ENCODE data around the gene DNAH1. TPM values are rescaled to one million over a fixed set of nuclear protein-coding genes. Genes with fewer than 3 reads are reported as not detected.

The DNAH1 gene
- total RNA-seq, 4 donors from 2014 or later = 12.0 to 26.1 (median 15.5) TPM

DNA sequence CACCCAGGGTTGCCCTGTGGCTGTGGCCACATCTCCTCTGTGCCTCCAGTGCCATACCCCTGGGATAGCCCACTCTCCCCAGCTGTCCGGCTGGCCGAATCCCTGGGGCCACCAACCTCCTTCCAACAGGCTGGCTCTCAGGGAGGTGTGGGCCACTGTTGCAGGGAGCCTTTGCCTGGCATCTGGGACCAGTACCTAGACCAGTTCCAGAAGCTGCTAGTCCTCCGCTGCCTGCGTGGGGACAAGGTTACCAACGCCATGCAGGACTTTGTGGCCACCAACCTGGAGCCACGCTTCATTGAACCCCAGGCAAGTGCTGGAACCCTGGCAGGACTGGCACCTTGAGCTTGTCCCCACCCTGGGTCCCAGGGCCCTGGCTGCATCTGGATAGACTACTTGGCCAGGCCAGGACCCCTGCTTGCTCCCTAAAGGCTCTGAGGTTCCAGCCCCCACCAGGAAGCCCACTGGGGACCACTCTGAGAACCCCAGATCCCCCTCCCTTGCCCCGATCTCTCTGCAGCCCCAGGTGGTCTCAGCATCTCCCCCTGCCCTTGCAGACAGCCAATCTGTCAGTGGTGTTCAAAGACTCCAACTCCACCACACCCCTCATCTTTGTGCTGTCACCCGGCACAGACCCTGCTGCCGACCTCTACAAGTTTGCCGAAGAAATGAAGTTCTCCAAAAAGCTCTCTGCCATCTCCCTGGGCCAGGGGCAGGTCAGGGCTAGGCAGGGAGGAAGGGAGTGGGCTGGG is 78.8 kb downstream of the DNAH1 start:
- DNase-seq (ENCODE audit: low spot score in 2 of 2) = no peak
- Histone ChIP-seq H3K27me3 (no peaks in the 10 kb centered on the region), H3K4me1 (no peaks in the 10 kb centered on the region), H3K4me3 (no peak overlapping the region), H3K27ac (no peak overlapping the region), H3K36me3 (peaks cover 0 to 94% (median 0%) of the 10 kb centered on the region in 3 donors), H3K9me3 (no peaks in the 10 kb centered on the region)
- 88 to 90% methylated on average over 9 to 10 of the region's 10 CpGs for WGBS, 2 donors
- TF ChIP-seq POLR2A (IDR thresholded peaks at IDR 0.05) = no peak
- TF ChIP-seq EP300 (IDR thresholded peaks at IDR 0.05) = no peak
- TF ChIP-seq, protein P1, sequence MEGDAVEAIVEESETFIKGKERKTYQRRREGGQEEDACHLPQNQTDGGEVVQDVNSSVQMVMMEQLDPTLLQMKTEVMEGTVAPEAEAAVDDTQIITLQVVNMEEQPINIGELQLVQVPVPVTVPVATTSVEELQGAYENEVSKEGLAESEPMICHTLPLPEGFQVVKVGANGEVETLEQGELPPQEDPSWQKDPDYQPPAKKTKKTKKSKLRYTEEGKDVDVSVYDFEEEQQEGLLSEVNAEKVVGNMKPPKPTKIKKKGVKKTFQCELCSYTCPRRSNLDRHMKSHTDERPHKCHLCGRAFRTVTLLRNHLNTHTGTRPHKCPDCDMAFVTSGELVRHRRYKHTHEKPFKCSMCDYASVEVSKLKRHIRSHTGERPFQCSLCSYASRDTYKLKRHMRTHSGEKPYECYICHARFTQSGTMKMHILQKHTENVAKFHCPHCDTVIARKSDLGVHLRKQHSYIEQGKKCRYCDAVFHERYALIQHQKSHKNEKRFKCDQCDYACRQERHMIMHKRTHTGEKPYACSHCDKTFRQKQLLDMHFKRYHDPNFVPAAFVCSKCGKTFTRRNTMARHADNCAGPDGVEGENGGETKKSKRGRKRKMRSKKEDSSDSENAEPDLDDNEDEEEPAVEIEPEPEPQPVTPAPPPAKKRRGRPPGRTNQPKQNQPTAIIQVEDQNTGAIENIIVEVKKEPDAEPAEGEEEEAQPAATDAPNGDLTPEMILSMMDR (IDR thresholded peaks at IDR 0.05) = no peak

DNA sequence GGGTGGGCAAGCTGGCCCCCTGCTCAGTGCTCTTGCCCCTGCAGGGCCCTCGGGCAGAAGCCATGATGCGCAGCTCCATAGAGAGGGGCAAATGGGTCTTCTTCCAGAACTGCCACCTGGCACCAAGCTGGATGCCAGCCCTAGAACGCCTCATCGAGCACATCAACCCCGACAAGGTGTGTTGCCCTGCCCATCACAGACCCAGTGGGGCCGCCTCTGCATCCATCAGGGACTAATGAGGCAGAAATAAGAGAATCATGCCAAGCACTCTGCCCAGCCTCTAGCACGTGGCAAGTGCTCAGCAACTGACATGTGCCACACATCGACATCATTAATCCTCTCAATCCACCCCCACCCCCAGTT is 79.4 kb downstream of the DNAH1 start:
- Histone ChIP-seq H3K27me3 (no peaks in the 10 kb centered on the region), H3K36me3 (peaks cover 0 to 94% (median 0%) of the 10 kb centered on the region in 3 donors), H3K9me3 (no peaks in the 10 kb centered on the region), H3K27ac (no peak overlapping the region), H3K4me1 (no peaks in the 10 kb centered on the region), H3K4me3 (no peak overlapping the region)
- DNase-seq (ENCODE audit: low spot score in 2 of 2) = no peak
- 83 to 91% methylated on average over 4 to 8 of the region's 8 CpGs for WGBS, 2 donors
- TF ChIP-seq EP300 (IDR thresholded peaks at IDR 0.05) (no peak), POLR2A (IDR thresholded peaks at IDR 0.05) (no peak)
- TF ChIP-seq, protein P1 (IDR thresholded peaks at IDR 0.05) = no peak

DNA sequence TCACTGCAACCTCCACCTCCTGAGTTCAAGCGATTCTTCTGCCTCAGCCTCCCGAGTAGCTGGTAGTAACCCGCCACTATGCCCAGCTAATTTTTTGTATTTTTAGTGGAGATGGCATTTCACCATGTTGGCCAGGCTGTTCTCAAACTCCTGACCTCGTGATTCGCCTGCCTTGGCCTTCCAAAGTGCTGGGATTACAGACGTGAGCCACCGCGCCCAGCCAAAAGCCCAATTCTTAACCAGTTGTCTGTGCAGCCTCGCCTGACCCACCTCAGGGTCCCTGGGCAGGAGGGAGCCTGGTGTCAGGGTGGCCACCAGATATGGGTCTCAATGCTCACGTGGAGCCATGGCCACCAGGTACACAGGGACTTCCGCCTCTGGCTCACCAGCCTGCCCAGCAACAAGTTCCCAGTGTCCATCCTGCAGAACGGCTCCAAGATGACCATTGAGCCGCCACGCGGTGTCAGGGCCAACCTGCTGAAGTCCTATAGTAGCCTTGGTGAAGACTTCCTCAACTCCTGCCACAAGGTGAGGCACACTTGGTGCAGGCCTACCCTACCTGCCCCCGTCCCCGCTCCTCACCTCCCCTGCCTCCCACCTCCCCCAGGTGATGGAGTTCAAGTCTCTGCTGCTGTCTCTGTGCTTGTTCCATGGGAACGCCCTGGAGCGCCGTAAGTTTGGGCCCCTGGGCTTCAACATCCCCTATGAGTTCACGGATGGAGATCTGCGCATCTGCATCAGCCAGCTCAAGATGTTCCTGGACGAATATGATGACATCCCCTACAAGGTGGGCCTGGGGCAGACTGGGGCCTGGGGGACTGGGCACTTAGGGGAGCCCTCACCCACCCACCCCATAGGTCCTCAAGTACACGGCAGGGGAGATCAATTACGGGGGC is 80.1 kb downstream of the DNAH1 start:
- Histone ChIP-seq H3K4me1 (no peaks in the 10 kb centered on the region), H3K9me3 (no peaks in the 10 kb centered on the region), H3K4me3 (no peak overlapping the region), H3K36me3 (peaks cover 0 to 94% (median 0%) of the 10 kb centered on the region in 3 donors), H3K27me3 (no peaks in the 10 kb centered on the region), H3K27ac (no peak overlapping the region)
- TF ChIP-seq EP300 (IDR thresholded peaks at IDR 0.05) = no peak
- TF ChIP-seq, protein P1 (IDR thresholded peaks at IDR 0.05) = no peak
- no peak for TF ChIP-seq POLR2A (IDR thresholded peaks at IDR 0.05)
- DNase-seq (ENCODE audit: low spot score in 2 of 2) = no peak
- WGBS, 2 donors = 91 to 96% methylated on average over 21 to 25 of the region's 25 CpGs

DNA sequence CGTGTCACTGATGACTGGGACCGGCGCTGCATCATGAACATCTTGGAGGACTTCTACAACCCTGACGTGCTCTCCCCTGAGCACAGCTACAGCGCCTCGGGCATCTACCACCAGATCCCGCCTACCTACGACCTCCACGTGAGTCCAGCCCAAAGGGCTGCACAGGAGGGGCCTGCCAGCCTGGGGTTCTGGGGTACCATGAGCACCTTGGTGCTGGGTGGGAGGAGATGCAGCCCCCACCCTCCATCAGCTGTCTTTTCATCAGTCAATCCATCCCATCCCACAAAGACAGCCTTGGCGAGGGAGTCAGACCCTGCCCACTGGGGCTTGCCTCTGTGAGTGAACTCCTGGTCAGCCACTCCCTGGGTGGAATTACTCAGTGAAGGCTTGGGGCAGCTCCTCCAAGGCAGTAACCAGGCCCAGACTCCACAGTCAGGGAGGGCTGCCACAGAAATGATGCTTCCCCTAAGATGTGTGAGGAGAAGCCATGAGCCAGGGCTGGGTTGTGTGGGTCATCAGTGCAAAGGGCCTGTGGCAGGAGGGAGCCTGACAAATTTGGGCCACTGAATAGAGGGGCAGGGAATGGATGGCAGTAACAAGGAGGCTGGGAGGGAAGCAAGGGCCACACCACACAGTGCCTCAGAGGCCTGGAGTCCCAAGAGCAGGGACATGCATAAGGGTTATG is 80.9 kb downstream of the DNAH1 start:
- Histone ChIP-seq H3K27ac (no peak overlapping the region), H3K9me3 (no peaks in the 10 kb centered on the region), H3K36me3 (peaks cover 0 to 94% (median 0%) of the 10 kb centered on the region in 3 donors), H3K4me3 (no peak overlapping the region), H3K4me1 (no peaks in the 10 kb centered on the region), H3K27me3 (no peaks in the 10 kb centered on the region)
- 84 to 88% methylated on average over 7 to 10 of the region's 10 CpGs for WGBS, 2 donors
- TF ChIP-seq EP300 (IDR thresholded peaks at IDR 0.05) = no peak
- TF ChIP-seq, protein P1 (IDR thresholded peaks at IDR 0.05) = no peak
- TF ChIP-seq POLR2A (IDR thresholded peaks at IDR 0.05) = no peak
- DNase-seq (ENCODE audit: low spot score in 2 of 2) = no peak
